A549 (cell line): ENCODE data around the gene PDK2. TPM values are rescaled to one million over a fixed set of nuclear protein-coding genes. Genes with fewer than 3 reads are reported as not detected.

Source experiments
- ATAC-seq, 2 experiments: fragments of 200-7000 bp in 1 of 2; fragments of >200 bp in 1 of 2; cut with Nextera tagmentation in 1 of 2; cut with Tn5 transposase in 1 of 2; 3 replicates each; pipeline versions ENCODE4 v1.8.0 to v1.9.1; 2018 to 2020; ENCODE audit warnings: mild to moderate bottlenecking in 1 of 2, moderate library complexity in 1 of 2
- CTCF ChIA-PET: fragments of 300-600 bp; sonication (Branson Sonifier 250); formaldehyde crosslinking; extraction: SDS; loops from one replicate; lab custom pipeline; 2021; ENCODE audit warnings: antibody characterized with exemption, inconsistent platforms; lab: Yijun Ruan, JAX
- POLR2A ChIA-PET: fragments of 350-600 bp; formaldehyde crosslinking; extraction: SDS; loops from one replicate; lab custom pipeline; 2021; ENCODE audit warnings: antibody characterized with exemption, inconsistent platforms; lab: Yijun Ruan, JAX
- DNase-seq, 2 experiments: peaks; one replicate each; pipeline versions ENCODE4 v3.0.0 to v3.0.0-alpha.2; 2011 to 2016; ENCODE audit warnings: low read depth in 1 of 2, low spot score in 1 of 2
- FAIRE-seq: peaks from 2 replicates; lab custom pipeline; 2011; peaks lifted over from hg19 to GRCh38; lab: Jason Lieb, UNC
- H3K27ac ChIP-seq, 2 experiments: fragments of >200 bp; sonication (Bioruptor Twin); formaldehyde crosslinking; 3 replicates each; pipeline ENCODE4 v1.5.1; 2016 to 2017
- H3K4me1 ChIP-seq: fragments of >200 bp; sonication (Bioruptor Twin); formaldehyde crosslinking; 3 replicates; pipeline ENCODE4 v1.6.1; 2016
- H3K4me2 ChIP-seq: fragments of >200 bp; sonication (Bioruptor Twin); formaldehyde crosslinking; 3 replicates; pipeline ENCODE4 v1.6.1; 2016
- H3K4me3 ChIP-seq: fragments of >200 bp; sonication (Bioruptor Twin); formaldehyde crosslinking; 3 replicates; pipeline ENCODE4 v1.5.1; 2016
- H3K9me3 ChIP-seq: fragments of >200 bp; sonication (Bioruptor Twin); formaldehyde crosslinking; 3 replicates; pipeline ENCODE4 v1.6.1; 2016
- CBX2 ChIP-seq: fragments of 200-600 bp; sonication (generic); IDR thresholded peaks from 2 replicates; pipeline ENCODE4 v1.6.1; 2016; ENCODE audit warnings: low read depth, mild to moderate bottlenecking, borderline replicate concordance
- CEBPB ChIP-seq, 2 experiments: fragments of >200 bp in 1 of 2; sonication (Bioruptor Twin) in 1 of 2; formaldehyde crosslinking in 1 of 2; IDR thresholded peaks; 2 replicates each; pipeline ENCODE4 v1.6.1; 2012 to 2016
- CHD2 ChIP-seq: fragments of 150-350 bp; IDR thresholded peaks from 2 replicates; pipeline ENCODE4 v1.6.1; 2014; ENCODE audit warnings: low read length; ENCODE audit not compliant: partially characterized antibody
- EHMT2 ChIP-seq: fragments of 200-600 bp; sonication (generic); IDR thresholded peaks from 2 replicates; pipeline ENCODE4 v1.6.1; 2016; ENCODE audit warnings: antibody characterized with exemption, low read depth, mild to moderate bottlenecking, moderate library complexity
- FOSB ChIP-seq: fragments of 250-450 bp; sonication (Bioruptor Pico); IDR thresholded peaks from 2 replicates; pipeline ENCODE4 v1.5.0; 2020; ENCODE audit warnings: mild to moderate bottlenecking, moderate library complexity
- FOSL2 ChIP-seq, 2 experiments: fragments of 450-650 bp in 1 of 2; fragments of >200 bp in 1 of 2; sonication (Bioruptor Twin) in 1 of 2; formaldehyde crosslinking; IDR thresholded peaks; 2 replicates each; pipeline versions ENCODE4 v1.5.0 to v1.6.1; 2016 to 2020; ENCODE audit warnings: mild to moderate bottlenecking in 1 of 2, moderate library complexity in 1 of 2
- GATA3 ChIP-seq: IDR thresholded peaks from 2 replicates; pipeline ENCODE4 v1.6.1; 2012; ENCODE audit warnings: borderline replicate concordance
- HDAC2 ChIP-seq: fragments of 200-600 bp; sonication (generic); IDR thresholded peaks from 2 replicates; pipeline ENCODE4 v1.6.1; 2016
- HES2 ChIP-seq: fragments of >200 bp; sonication (Bioruptor Twin); formaldehyde crosslinking; IDR thresholded peaks from 2 replicates; pipeline ENCODE4 v1.6.1; 2016
- HEYL ChIP-seq: fragments of 250-450 bp; sonication (Bioruptor Pico); IDR thresholded peaks from 2 replicates; pipeline ENCODE4 v1.8.0; 2021; ENCODE audit warnings: mild to moderate bottlenecking, moderate library complexity
- HOXB13 ChIP-seq: fragments of 250-450 bp; sonication (Bioruptor Pico); IDR thresholded peaks from 2 replicates; pipeline ENCODE4 v1.5.0; 2020; ENCODE audit warnings: low read depth, mild to moderate bottlenecking, moderate library complexity
- MAFK ChIP-seq: fragments of 450-650 bp; IDR thresholded peaks from 2 replicates; pipeline ENCODE4 v1.6.1; 2014; ENCODE audit not compliant: partially characterized antibody
- MAX ChIP-seq: IDR thresholded peaks from 2 replicates; pipeline ENCODE4 v1.6.1; 2012
- MYC ChIP-seq: IDR thresholded peaks from 2 replicates; pipeline ENCODE4 v1.6.1; 2012; ENCODE audit warnings: mild to moderate bottlenecking, inconsistent platforms, low read length, improper control_type of control experiment, borderline replicate concordance
- NFE2L2 ChIP-seq: fragments of 150-350 bp; conservative IDR thresholded peaks from 2 replicates; pipeline ENCODE4 v1.6.1; 2014; ENCODE audit warnings: low read length
- NPAS2 ChIP-seq: fragments of 250-450 bp; sonication (Bioruptor Pico); IDR thresholded peaks from 2 replicates; pipeline ENCODE4 v1.8.0; 2022; ENCODE audit warnings: mild to moderate bottlenecking, moderate library complexity, borderline replicate concordance
- NR3C1 ChIP-seq: fragments of >200 bp; sonication (Bioruptor Twin); formaldehyde crosslinking; IDR thresholded peaks from 3 replicates; pipeline ENCODE4 v1.6.1; 2017
- PHF8 ChIP-seq: fragments of 200-600 bp; sonication (generic); IDR thresholded peaks from 2 replicates; pipeline ENCODE4 v1.6.1; 2016; ENCODE audit warnings: low read depth, mild to moderate bottlenecking, antibody characterized with exemption, moderate library complexity, borderline replicate concordance
- POLR2AphosphoS2 ChIP-seq: conservative IDR thresholded peaks from 2 replicates; pipeline ENCODE4 v1.6.1; 2012; ENCODE audit warnings: low read length, improper control_type of control experiment, inconsistent platforms
- RAD21 ChIP-seq, 2 experiments: fragments of >200 bp in 1 of 2; sonication (Bioruptor Twin) in 1 of 2; formaldehyde crosslinking in 1 of 2; IDR thresholded peaks in 1 of 2; conservative IDR thresholded peaks in 1 of 2; 2 replicates in 1 of 2; 3 replicates in 1 of 2; pipeline ENCODE4 v1.6.1; 2012 to 2018; ENCODE audit warnings: inconsistent platforms in 1 of 2
- RCOR1 ChIP-seq: fragments of 150-350 bp; IDR thresholded peaks from 2 replicates; pipeline ENCODE4 v1.6.1; 2014; ENCODE audit warnings: antibody characterized with exemption, low read length, low read depth
- REST ChIP-seq: fragments of 200-600 bp; sonication (generic); IDR thresholded peaks from 2 replicates; pipeline ENCODE4 v1.6.1; 2016; ENCODE audit warnings: antibody characterized with exemption, mild to moderate bottlenecking, moderate library complexity
- RFX5 ChIP-seq: fragments of 450-650 bp; IDR thresholded peaks from 2 replicates; pipeline ENCODE4 v1.7.1; 2014; ENCODE audit warnings: antibody characterized with exemption, mild to moderate bottlenecking, moderate library complexity
- SMC3 ChIP-seq: fragments of >200 bp; sonication (Bioruptor Twin); formaldehyde crosslinking; IDR thresholded peaks from 3 replicates; pipeline ENCODE4 v1.6.1; 2018; ENCODE audit warnings: inconsistent platforms
- TP53 ChIP-seq: fragments of 250-450 bp; sonication (Bioruptor Pico); IDR thresholded peaks from 2 replicates; pipeline ENCODE4 v1.5.0; 2021; ENCODE audit warnings: mild to moderate bottlenecking, moderate library complexity
- ZC3H11A ChIP-seq: fragments of 450-650 bp; IDR thresholded peaks from 2 replicates; pipeline ENCODE4 v1.6.1; 2014; ENCODE audit warnings: antibody characterized with exemption, mild to moderate bottlenecking
- ZFP36 ChIP-seq: fragments of 450-650 bp; IDR thresholded peaks from 2 replicates; pipeline ENCODE4 v1.6.1; 2014; ENCODE audit warnings: borderline replicate concordance; ENCODE audit not compliant: partially characterized antibody
- ZNF302 ChIP-seq: fragments of 250-450 bp; sonication (Bioruptor Pico); IDR thresholded peaks from 2 replicates; pipeline ENCODE4 v1.9.0; 2021; ENCODE audit warnings: inconsistent platforms, mild to moderate bottlenecking, moderate library complexity
- ZSCAN20 ChIP-seq: fragments of 250-450 bp; sonication (Bioruptor Pico); IDR thresholded peaks from 2 replicates; pipeline ENCODE4 v1.8.0; 2022; ENCODE audit warnings: mild to moderate bottlenecking, moderate library complexity
- WGBS: methylation state at CpG from one replicate; pipeline ENCODE4 v1.1.6; 2017; ENCODE audit errors: missing lambda C conversion rate; 5-methylcytosine and 5-hydroxymethylcytosine counted together
- polyA plus RNA-seq, 4 experiments: library from polyadenylated mRNA; depleted of rRNA in 3 of 4; stranded (reverse); fragments of >200 nt; fragmentation: RNase III in 1 of 4; extraction: RNeasy Plus Mini Kit Qiagen cat#74134 plus additional on column Dnase treatment in 1 of 4; gene quantifications; 2 replicates in 3 of 4; 3 replicates in 1 of 4; pipeline ENCODE4 v1.2.3, GENCODE V29; 2011 to 2017
- TF ChIP-seq, protein P1 (sequence below): fragments of 150-350 bp; IDR thresholded peaks from 2 replicates; pipeline ENCODE4 v1.6.1; 2014; ENCODE audit warnings: low read depth, mild to moderate bottlenecking, low read length
- TF ChIP-seq, protein P2 (sequence below): fragments of 250-450 bp; sonication (Bioruptor Pico); IDR thresholded peaks from 2 replicates; pipeline ENCODE4 v1.5.0; 2021; ENCODE audit warnings: mild to moderate bottlenecking, moderate library complexity, borderline replicate concordance

The PDK2 gene
- polyA plus RNA-seq, 2 of the 4 experiments (the other 2 are of a cell fraction), result 14.1 to 28.5 TPM

GRCh38 chr17:50046179-50046578, 49.0 kb upstream of the PDK2 start:
- TF ChIP-seq CHD2 (no peak), FOSL2 (IDR thresholded peaks at IDR 0.05) (no peak), FOSL2 (CRISPR knock-in tag; IDR thresholded peaks at IDR 0.05) (no peak), MAX (no peak), RAD21 (conservative IDR thresholded peaks at IDR 0.05 in 1 of 2, IDR thresholded peaks at IDR 0.05 in 1 of 2) (no peak), ZNF302 (CRISPR knock-in tag) (no peak), PHF8 (no peak), HEYL (CRISPR knock-in tag) (no peak), ZC3H11A (no peak), HDAC2 (no peak), MYC (no peak), ZFP36 (no peak), NFE2L2 (no peak), CBX2 (no peak), REST (no peak), EHMT2 (no peak), FOSB (CRISPR knock-in tag) (no peak), MAFK (no peak), SMC3 (no peak), NR3C1 (no peak)
- Histone ChIP-seq H3K4me1 (peaks cover 78% of the 10 kb centered on the region), H3K4me2 (no peak overlapping the region), H3K9me3 (no peaks in the 10 kb centered on the region), H3K4me3 (no peak overlapping the region), H3K27ac (peak overlapping the region; percentile 57 to 92; a peak in 5 of 6 replicates)
- FAIRE-seq (no peak), ATAC-seq (no peak), DNase-seq (no peak)
- WGBS, result 83% methylated on average over 2 of the region's 2 CpGs
- ChIA-PET POLR2A (interaction anchor here (0.8 to 1.2 kb wide), 2 partner anchors 16 to 18 kb away, joined by 3 to 4 read pairs; no protein-coding TSS in a partner anchor), CTCF (interaction anchor here (0.6 to 7.0 kb wide), 11 partner anchors 9 to 50 kb away, joined by 3 to 63 read pairs (median 5); partner anchors contain the start of genes ITGA3 and PDK2)

DNA sequence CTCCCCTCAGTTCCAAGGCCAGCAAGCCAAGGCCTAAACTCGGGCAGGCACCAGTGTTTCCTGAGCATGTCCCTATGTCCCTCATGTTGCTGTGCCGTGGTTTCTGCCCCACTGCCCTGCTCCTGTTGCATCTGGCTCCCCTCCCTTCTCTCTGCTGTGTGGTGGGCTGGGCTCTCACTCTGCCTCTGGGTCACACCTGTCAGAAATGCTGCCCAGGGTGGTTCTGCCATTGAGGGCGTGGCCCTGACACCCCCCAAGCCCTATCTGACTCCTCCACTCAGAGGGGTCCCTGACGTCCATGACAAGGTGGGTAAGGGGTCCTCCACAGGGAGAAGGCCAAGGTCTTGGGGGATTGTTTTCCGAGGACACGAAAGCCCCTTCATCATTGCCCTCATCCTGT, 48.5 kb upstream of the PDK2 start:
- CTCF ChIA-PET, result interaction anchor here (1.0 to 7.0 kb wide), 9 partner anchors 9 to 50 kb away, joined by 3 to 63 read pairs (median 8); partner anchors contain the start of genes ITGA3 and PDK2
- DNase-seq (no peak), FAIRE-seq (no peak), ATAC-seq (no peak)
- H3K27ac ChIP-seq, result peak overlapping the region; percentile 64 to 92; a peak in 5 of 6 replicates
- 83% methylated on average over 6 of the region's 6 CpGs for WGBS
- H3K4me3 ChIP-seq, result no peak overlapping the region
- H3K4me2 ChIP-seq, result no peak overlapping the region
- peaks cover 82% of the 10 kb centered on the region for H3K4me1 ChIP-seq
- POLR2A ChIA-PET, result no interaction called here
- no peaks in the 10 kb centered on the region for H3K9me3 ChIP-seq
- TF ChIP-seq, protein P1, sequence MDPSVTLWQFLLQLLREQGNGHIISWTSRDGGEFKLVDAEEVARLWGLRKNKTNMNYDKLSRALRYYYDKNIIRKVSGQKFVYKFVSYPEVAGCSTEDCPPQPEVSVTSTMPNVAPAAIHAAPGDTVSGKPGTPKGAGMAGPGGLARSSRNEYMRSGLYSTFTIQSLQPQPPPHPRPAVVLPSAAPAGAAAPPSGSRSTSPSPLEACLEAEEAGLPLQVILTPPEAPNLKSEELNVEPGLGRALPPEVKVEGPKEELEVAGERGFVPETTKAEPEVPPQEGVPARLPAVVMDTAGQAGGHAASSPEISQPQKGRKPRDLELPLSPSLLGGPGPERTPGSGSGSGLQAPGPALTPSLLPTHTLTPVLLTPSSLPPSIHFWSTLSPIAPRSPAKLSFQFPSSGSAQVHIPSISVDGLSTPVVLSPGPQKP, result no peak
- TF ChIP-seq POLR2AphosphoS2 (no peak), TP53 (CRISPR knock-in tag) (no peak), FOSB (CRISPR knock-in tag) (no peak), ZSCAN20 (CRISPR knock-in tag) (no peak), MAFK (no peak), CEBPB (IDR thresholded peaks at IDR 0.05) (no peak), HEYL (CRISPR knock-in tag) (no peak), RFX5 (no peak), FOSL2 (IDR thresholded peaks at IDR 0.05) (no peak), FOSL2 (CRISPR knock-in tag; IDR thresholded peaks at IDR 0.05) (no peak), HES2 (no peak), HOXB13 (no peak), GATA3 (no peak), RCOR1 (no peak), NPAS2 (CRISPR knock-in tag) (no peak), EHMT2 (no peak), CHD2 (no peak)
- TF ChIP-seq, protein P2, sequence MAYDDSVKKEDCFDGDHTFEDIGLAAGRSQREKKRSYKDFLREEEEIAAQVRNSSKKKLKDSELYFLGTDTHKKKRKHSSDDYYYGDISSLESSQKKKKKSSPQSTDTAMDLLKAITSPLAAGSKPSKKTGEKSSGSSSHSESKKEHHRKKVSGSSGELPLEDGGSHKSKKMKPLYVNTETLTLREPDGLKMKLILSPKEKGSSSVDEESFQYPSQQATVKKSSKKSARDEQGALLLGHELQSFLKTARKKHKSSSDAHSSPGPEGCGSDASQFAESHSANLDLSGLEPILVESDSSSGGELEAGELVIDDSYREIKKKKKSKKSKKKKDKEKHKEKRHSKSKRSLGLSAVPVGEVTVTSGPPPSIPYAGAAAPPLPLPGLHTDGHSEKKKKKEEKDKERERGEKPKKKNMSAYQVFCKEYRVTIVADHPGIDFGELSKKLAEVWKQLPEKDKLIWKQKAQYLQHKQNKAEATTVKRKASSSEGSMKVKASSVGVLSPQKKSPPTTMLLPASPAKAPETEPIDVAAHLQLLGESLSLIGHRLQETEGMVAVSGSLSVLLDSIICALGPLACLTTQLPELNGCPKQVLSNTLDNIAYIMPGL, result no peak
